Measurements from ENCODE around the gene VPS33B.
A peak's percentile ranks its signal among the peaks of the same experiment; 100 is the strongest.

The VPS33B gene

GRCh38 chr15:91045065-91045464 lies 22.7 kb upstream of the VPS33B start:
- no peak for TF ChIP-seq CTCF (IDR thresholded peaks at IDR 0.05)

GRCh38 chr15:91043202-91043874 lies 20.9 kb upstream of the VPS33B start:
- TF ChIP-seq CTCF (IDR thresholded peaks at IDR 0.05), result no peak

GRCh38 chr15:91040856-91041255 lies 18.5 kb upstream of the VPS33B start:
- TF ChIP-seq CTCF (IDR thresholded peaks at IDR 0.05), result no peak

- TF ChIP-seq CTCF (IDR thresholded peaks at IDR 0.05), result no peak
Observed at GRCh38 chr15:91039996-91040395, 17.6 kb upstream of the VPS33B start.

- peak; percentile 89 for TF ChIP-seq CTCF (IDR thresholded peaks at IDR 0.05)
Observed at GRCh38 chr15:91032919-91033803, 10.8 kb upstream of the VPS33B start.

- no peak for TF ChIP-seq CTCF (IDR thresholded peaks at IDR 0.05)
Observed at GRCh38 chr15:91031796-91032195, 9.4 kb upstream of the VPS33B start.

- TF ChIP-seq CTCF (IDR thresholded peaks at IDR 0.05), result no peak
Observed at GRCh38 chr15:91027677-91028076, 5.3 kb upstream of the VPS33B start.
